ENCODE data around the gene MEIOSIN. TPM values are rescaled to one million over a fixed set of nuclear protein-coding genes. Genes with fewer than 3 reads are reported as not detected.
A peak's percentile ranks its signal among the peaks of the same experiment; 100 is the strongest.

The MEIOSIN gene
- total and polyA plus RNA-seq, 9 of the 15 experiments (the other 6 are each of a cell fraction or from before 2014, with no cell fraction given): 0.06 to 2.0 (median 0.76) TPM

DNA sequence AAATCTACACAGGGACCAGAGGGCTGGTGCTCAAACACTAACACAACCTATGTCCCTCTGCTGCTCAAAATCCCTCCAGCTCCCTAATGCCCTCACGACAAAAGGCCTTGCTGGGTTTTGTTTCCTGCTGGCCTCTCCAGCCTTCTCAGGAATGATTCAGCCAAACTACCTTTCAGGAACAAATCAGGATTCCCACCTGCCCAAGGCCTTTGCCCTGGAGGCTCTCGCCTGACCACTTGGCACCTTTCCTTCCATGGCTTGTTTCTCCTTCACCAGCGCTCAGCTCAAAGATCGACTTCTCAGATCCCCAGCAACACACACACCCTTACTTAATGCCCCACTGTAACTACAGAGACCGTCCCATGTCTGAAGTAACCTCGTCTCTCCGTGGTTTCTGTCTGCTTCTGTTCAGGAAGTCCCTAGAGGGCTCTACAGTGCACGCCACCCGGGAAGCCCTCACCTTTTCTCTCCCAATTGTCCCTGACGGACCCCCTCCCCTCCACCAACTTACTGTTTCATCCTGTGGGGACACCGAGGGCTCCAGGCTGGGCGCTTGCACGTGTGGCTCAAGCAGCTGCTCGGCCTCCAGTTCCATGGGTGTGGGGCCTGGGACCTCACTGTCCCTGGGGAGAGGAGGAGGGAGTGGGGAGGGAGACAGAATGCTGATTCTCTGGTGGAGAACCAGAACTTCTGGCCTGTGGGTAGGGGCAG lies 39.0 kb downstream of the MEIOSIN start:
- in situ Hi-C loops (cut with MboI) (no loop called here), intact Hi-C loops (cut with micrococcal nuclease) (no loop called here)
- Histone ChIP-seq H3K9me3 (replicated peaks; ENCODE audit: control insufficient read depth, insufficient read depth, low read depth, low read length) (no peaks in the 10 kb centered on the region), H3K9ac (ENCODE audit: insufficient read depth in 1 of 2, low read depth in 2 of 2, low read length in 2 of 2) (peak overlapping the region in 1 of 2 experiments; percentile 80; a peak in 1 of 4 replicates), H3K79me2 (ENCODE audit: control insufficient read depth, insufficient read depth, low read length) (peaks cover 12% of the 10 kb centered on the region; the same call in 2 of the 3 replicates), H3K4me1 (replicated peaks in 1 of 2; ENCODE audit: control insufficient read depth in 2 of 2, insufficient read depth in 2 of 2, low read length in 2 of 2) (peaks cover 4 to 54% of the 10 kb centered on the region in 2 experiments; a peak in 4 of 5 replicates), H3K4me3 (no peak overlapping the region), H4K20me1 (replicated peaks; ENCODE audit: control insufficient read depth, insufficient read depth, low read length) (no peaks in the 10 kb centered on the region), H3K9me1 (ENCODE audit: control insufficient read depth, insufficient read depth, low read length) (no peaks in the 10 kb centered on the region), H3K4me2 (ENCODE audit: insufficient read depth, low read length) (no peak overlapping the region), H3K36me3 (ENCODE audit: control insufficient read depth, insufficient read depth, low read length) (peaks cover 19% of the 10 kb centered on the region; the same call in 2 of the 3 replicates), H2AFZ (ENCODE audit: low read depth, low read length) (no peak overlapping the region), H3K27me3 (ENCODE audit: control insufficient read depth in 2 of 2, insufficient read depth in 2 of 2, low read length in 2 of 2) (no peaks in the 10 kb centered on the region), H3K27ac (ENCODE audit: extremely low read depth, low read depth, low read length) (no peak overlapping the region)
- ATAC-seq (no peak), FAIRE-seq (no peak), DNase-seq (ENCODE audit: extremely low read depth in 1 of 4, low spot score in 3 of 4) (no peak)
- 60% methylated on average over 13 of the region's 14 CpGs for WGBS (ENCODE audit: insufficient coverage, low coverage, missing lambda C conversion rate)
- TF ChIP-seq PPARD (CRISPR knock-in tag; IDR thresholded peaks at IDR 0.05) (no peak), POLR2G (IDR thresholded peaks at IDR 0.05; ENCODE audit: low read depth, low read length) (peak; percentile 48; the same call in 1 of the 2 replicates)
- CTCF ChIA-PET (ENCODE audit: low intra/inter-chr PET ratio): no interaction called here
- BruUV-seq (replicated peaks): no TSS peak
- POLR2A ChIA-PET: interaction anchor here (0.6 to 5.9 kb wide), 9 partner anchors 9 to 130 kb away, joined by 3 to 70 read pairs (median 3); partner anchors contain the start of genes DMPK, DMWD, MYPOP and QPCTL

DNA sequence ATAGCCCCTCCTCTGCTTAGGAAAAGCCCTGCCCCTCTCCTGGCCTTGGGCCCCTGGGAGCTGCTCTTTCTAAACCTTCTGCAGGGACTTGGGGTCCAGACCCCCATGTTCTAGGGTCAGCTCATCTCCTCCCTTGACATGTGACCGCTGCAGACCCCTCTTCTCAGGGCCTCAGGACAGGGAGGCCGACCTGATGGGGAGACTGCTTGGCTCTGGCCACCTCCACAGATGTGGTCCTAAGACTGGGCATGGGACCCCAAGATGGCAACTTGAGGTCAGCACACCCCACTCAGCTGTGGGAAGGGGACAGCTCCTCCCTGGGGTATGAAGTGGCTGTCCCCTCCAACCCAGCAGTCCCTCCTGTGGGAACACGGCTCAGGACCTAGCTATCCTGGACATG lies 39.7 kb downstream of the MEIOSIN start:
- DNase-seq (ENCODE audit: extremely low read depth in 1 of 4, low spot score in 3 of 4) (no peak), ATAC-seq (no peak), FAIRE-seq (no peak)
- ChIA-PET CTCF (ENCODE audit: low intra/inter-chr PET ratio) (no interaction called here), POLR2A (interaction anchor here (0.5 to 5.9 kb wide), 9 partner anchors 9 to 107 kb away, joined by 3 to 70 read pairs (median 4); partner anchors contain the start of genes DMPK, DMWD, QPCTL and SNRPD2)
- 89% methylated on average over 1 of the region's 3 CpGs for WGBS (ENCODE audit: insufficient coverage, low coverage, missing lambda C conversion rate)
- peaks cover 25% of the 10 kb centered on the region; the same call in 2 of the 3 replicates for H3K36me3 ChIP-seq (ENCODE audit: control insufficient read depth, insufficient read depth, low read length)
- peak overlapping the region in 1 of 2 experiments; percentile 80; a peak in 1 of 4 replicates for H3K9ac ChIP-seq (ENCODE audit: insufficient read depth in 1 of 2, low read depth in 2 of 2, low read length in 2 of 2)
- in situ Hi-C loops (cut with MboI): no loop called here
- H4K20me1 ChIP-seq (replicated peaks; ENCODE audit: control insufficient read depth, insufficient read depth, low read length): no peaks in the 10 kb centered on the region
- H3K9me3 ChIP-seq (replicated peaks; ENCODE audit: control insufficient read depth, insufficient read depth, low read depth, low read length): no peaks in the 10 kb centered on the region
- no peak overlapping the region for H3K27ac ChIP-seq (ENCODE audit: extremely low read depth, low read depth, low read length)
- H3K9me1 ChIP-seq (ENCODE audit: control insufficient read depth, insufficient read depth, low read length): peaks cover under 1% of the 10 kb centered on the region
- no peak overlapping the region for H3K4me3 ChIP-seq
- no peaks in the 10 kb centered on the region for H3K27me3 ChIP-seq (ENCODE audit: control insufficient read depth in 2 of 2, insufficient read depth in 2 of 2, low read length in 2 of 2)
- no peak overlapping the region for H2AFZ ChIP-seq (ENCODE audit: low read depth, low read length)
- intact Hi-C loops (cut with micrococcal nuclease): no loop called here
- H3K79me2 ChIP-seq (ENCODE audit: control insufficient read depth, insufficient read depth, low read length): peaks cover 5% of the 10 kb centered on the region; the same call in 2 of the 3 replicates
- peaks cover 4 to 54% of the 10 kb centered on the region in 2 experiments; a peak in 4 of 5 replicates for H3K4me1 ChIP-seq (replicated peaks in 1 of 2; ENCODE audit: control insufficient read depth in 2 of 2, insufficient read depth in 2 of 2, low read length in 2 of 2)
- TF ChIP-seq, protein P1, sequence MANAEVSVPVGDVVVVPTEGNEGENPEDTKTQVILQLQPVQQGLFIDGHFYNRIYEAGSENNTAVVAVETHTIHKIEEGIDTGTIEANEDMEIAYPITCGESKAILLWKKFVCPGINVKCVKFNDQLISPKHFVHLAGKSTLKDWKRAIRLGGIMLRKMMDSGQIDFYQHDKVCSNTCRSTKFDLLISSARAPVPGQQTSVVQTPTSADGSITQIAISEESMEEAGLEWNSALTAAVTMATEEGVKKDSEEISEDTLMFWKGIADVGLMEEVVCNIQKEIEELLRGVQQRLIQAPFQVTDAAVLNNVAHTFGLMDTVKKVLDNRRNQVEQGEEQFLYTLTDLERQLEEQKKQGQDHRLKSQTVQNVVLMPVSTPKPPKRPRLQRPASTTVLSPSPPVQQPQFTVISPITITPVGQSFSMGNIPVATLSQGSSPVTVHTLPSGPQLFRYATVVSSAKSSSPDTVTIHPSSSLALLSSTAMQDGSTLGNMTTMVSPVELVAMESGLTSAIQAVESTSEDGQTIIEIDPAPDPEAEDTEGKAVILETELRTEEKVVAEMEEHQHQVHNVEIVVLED (CRISPR knock-in tag; IDR thresholded peaks at IDR 0.05): no peak
- no peak for TF ChIP-seq SUPT5H (IDR thresholded peaks at IDR 0.05)
- TF ChIP-seq POLR2G (IDR thresholded peaks at IDR 0.05; ENCODE audit: low read depth, low read length): 0 out of 2 replicates have a peak, but pooled peaks have one; percentile 32
- H3K4me2 ChIP-seq (ENCODE audit: insufficient read depth, low read length): no peak overlapping the region
- no TSS peak for BruUV-seq (replicated peaks)
